Activated B cell treated with CpG ODN at 0.5 μM for 24 hours (primary cell): Measurements from ENCODE around the gene GALNS. TPM values are rescaled to one million over a fixed set of nuclear protein-coding genes. Genes with fewer than 3 reads are reported as not detected.

Experiments
- ATAC-seq: fragments of 200-7000 bp; cut with Tn5 transposase; one replicate; pipeline ENCODE4 v1.10.0; 2021; ENCODE audit warnings: low read depth, mild to moderate bottlenecking, moderate library complexity
- CTCF ChIA-PET: fragments of 350-600 bp; sonication (Branson Sonifier 250); formaldehyde crosslinking; loops from one replicate; lab custom pipeline; 2021; ENCODE audit warnings: antibody characterized with exemption; lab: Charles Lee
- POLR2A ChIA-PET: fragments of 350-600 bp; sonication (Branson Sonifier 250); formaldehyde crosslinking; loops from one replicate; lab custom pipeline; 2021; ENCODE audit warnings: antibody characterized with exemption; lab: Charles Lee
- DNase-seq: peaks from one replicate; pipeline ENCODE4 v3.0.0; 2022
- H3K27ac Mint-ChIP-seq: one replicate; pipeline ENCODE4 v1.8.0; 2020; ENCODE audit warnings: mixed read lengths
- H3K27me3 Mint-ChIP-seq: one replicate; pipeline ENCODE4 v1.8.0; 2021; ENCODE audit warnings: mixed read lengths
- H3K36me3 Mint-ChIP-seq: one replicate; pipeline ENCODE4 v1.8.0; 2021; ENCODE audit warnings: low read depth, mixed read lengths
- H3K4me1 Mint-ChIP-seq: one replicate; pipeline ENCODE4 v1.8.0; 2021; ENCODE audit warnings: mixed read lengths
- H3K4me3 Mint-ChIP-seq: one replicate; pipeline ENCODE4 v1.8.0; 2020; ENCODE audit warnings: mild to moderate bottlenecking, mixed read lengths
- H3K9me3 Mint-ChIP-seq: one replicate; pipeline ENCODE4 v1.8.0; 2020; ENCODE audit warnings: mixed read lengths
- intact Hi-C: fragments of 100-400 bp; cut with micrococcal nuclease; formaldehyde crosslinking; loops from one replicate; pipeline ENCODE4 v1.15.1; 2024
- total RNA-seq: library from RNA; stranded (reverse); gene quantifications from 2 replicates; pipeline ENCODE4 v1.2.3, GENCODE V29; 2022
- TF ChIP-seq, protein P1 (sequence below): fragments of 200-600 bp; IDR thresholded peaks from one replicate; pipeline ENCODE4 v1.8.0; 2022; ENCODE audit warnings: antibody characterized with exemption, mild to moderate bottlenecking

The GALNS gene
- total RNA-seq, 1 donor from 2014 or later, result 48.3 TPM

GRCh38 chr16:88850531-88851199 is 6.1 kb downstream of the GALNS start:
- TF ChIP-seq, protein P1, sequence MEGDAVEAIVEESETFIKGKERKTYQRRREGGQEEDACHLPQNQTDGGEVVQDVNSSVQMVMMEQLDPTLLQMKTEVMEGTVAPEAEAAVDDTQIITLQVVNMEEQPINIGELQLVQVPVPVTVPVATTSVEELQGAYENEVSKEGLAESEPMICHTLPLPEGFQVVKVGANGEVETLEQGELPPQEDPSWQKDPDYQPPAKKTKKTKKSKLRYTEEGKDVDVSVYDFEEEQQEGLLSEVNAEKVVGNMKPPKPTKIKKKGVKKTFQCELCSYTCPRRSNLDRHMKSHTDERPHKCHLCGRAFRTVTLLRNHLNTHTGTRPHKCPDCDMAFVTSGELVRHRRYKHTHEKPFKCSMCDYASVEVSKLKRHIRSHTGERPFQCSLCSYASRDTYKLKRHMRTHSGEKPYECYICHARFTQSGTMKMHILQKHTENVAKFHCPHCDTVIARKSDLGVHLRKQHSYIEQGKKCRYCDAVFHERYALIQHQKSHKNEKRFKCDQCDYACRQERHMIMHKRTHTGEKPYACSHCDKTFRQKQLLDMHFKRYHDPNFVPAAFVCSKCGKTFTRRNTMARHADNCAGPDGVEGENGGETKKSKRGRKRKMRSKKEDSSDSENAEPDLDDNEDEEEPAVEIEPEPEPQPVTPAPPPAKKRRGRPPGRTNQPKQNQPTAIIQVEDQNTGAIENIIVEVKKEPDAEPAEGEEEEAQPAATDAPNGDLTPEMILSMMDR, result no peak
- ChIA-PET POLR2A (no interaction called here), CTCF (interaction anchor here (0.8 kb wide), 1 partner anchor 113 kb away, joined by 3 read pairs; no protein-coding TSS in a partner anchor)
- Mint-ChIP-seq H3K4me1 (peaks cover 15% of the 10 kb centered on the region), H3K27ac (no peak overlapping the region), H3K27me3 (no peaks in the 10 kb centered on the region), H3K4me3 (no peak overlapping the region), H3K9me3 (no peaks in the 10 kb centered on the region), H3K36me3 (peaks cover 16% of the 10 kb centered on the region)
- DNase-seq, result no peak
- ATAC-seq, result no peak
- intact Hi-C loops, result no loop called here

DNA sequence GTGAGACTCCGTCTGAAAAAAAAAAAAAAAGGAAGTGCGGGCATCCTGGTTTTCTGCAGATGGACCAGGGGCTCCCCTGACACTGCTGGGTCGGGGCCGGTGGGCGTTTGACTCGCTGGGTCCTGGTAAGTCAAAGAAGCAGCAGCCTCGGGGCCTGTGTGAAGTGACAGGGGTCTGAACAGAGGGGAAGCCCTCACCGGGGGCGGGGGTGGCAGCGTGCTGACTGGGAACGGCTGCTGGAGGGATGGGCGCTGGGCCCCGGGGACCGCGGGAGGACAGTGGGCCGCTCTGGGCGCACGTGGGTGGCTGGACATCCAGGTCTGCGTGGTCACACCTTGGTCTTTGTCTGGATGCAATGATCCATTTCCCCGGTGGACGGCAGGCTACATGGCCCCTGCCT is 8.2 kb downstream of the GALNS start:
- peaks cover 2% of the 10 kb centered on the region for H3K4me1 Mint-ChIP-seq
- ATAC-seq, result no peak
- no peak overlapping the region for H3K4me3 Mint-ChIP-seq
- no peaks in the 10 kb centered on the region for H3K9me3 Mint-ChIP-seq
- H3K36me3 Mint-ChIP-seq, result peaks cover 16% of the 10 kb centered on the region
- H3K27ac Mint-ChIP-seq, result no peak overlapping the region
- CTCF ChIA-PET, result no interaction called here
- POLR2A ChIA-PET, result no interaction called here
- TF ChIP-seq, protein P1, result no peak
- H3K27me3 Mint-ChIP-seq, result no peaks in the 10 kb centered on the region
- intact Hi-C loops, result no loop called here
- DNase-seq, result no peak

GRCh38 chr16:88847654-88848053 is 9.1 kb downstream of the GALNS start:
- ATAC-seq (no peak), DNase-seq (no peak)
- H3K27ac Mint-ChIP-seq, result no peak overlapping the region
- no peaks in the 10 kb centered on the region for H3K9me3 Mint-ChIP-seq
- ChIA-PET CTCF (no interaction called here), POLR2A (no interaction called here)
- no peaks in the 10 kb centered on the region for H3K27me3 Mint-ChIP-seq
- peaks cover 2% of the 10 kb centered on the region for H3K4me1 Mint-ChIP-seq
- H3K36me3 Mint-ChIP-seq, result peaks cover 22% of the 10 kb centered on the region
- no peak overlapping the region for H3K4me3 Mint-ChIP-seq
- TF ChIP-seq, protein P1, result no peak
- intact Hi-C loops, result no loop called here

DNA sequence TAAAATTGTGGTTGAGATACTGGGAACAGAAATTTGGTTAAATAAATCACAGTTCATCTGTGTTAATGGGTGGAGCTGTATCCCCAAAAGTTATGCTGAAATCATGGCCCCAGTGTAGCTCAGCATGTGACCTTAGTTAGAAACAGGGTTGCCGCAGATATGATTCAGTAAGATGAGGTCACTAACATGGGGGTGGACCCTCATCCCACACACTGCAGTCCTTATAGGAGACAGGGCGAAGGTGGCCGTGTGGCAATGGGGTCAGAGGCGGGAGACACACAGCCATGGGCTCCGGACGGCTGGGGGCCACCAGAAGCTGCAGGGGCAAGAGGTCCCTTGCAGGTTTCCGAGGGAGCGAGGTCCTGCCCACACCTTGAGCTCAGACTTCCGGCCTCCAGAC is 10.7 kb downstream of the GALNS start:
- Mint-ChIP-seq H3K9me3 (no peaks in the 10 kb centered on the region), H3K36me3 (peaks cover 20% of the 10 kb centered on the region), H3K27me3 (no peaks in the 10 kb centered on the region), H3K4me1 (peaks cover 4% of the 10 kb centered on the region), H3K4me3 (no peak overlapping the region), H3K27ac (no peak overlapping the region)
- CTCF ChIA-PET, result no interaction called here
- ATAC-seq (no peak), DNase-seq (no peak)
- POLR2A ChIA-PET, result interaction anchor here (0.6 kb wide), 1 partner anchor 34 kb away, joined by 3 read pairs; the partner anchor contains the start of gene APRT
- intact Hi-C loops, result no loop called here
- TF ChIP-seq, protein P1, result no peak

GRCh38 chr16:88844419-88845036 is 12.2 kb downstream of the GALNS start:
- no peaks in the 10 kb centered on the region for H3K9me3 Mint-ChIP-seq
- no peak for ATAC-seq

More at GRCh38 chr16:88844419-88845036, 12.2 kb downstream of the GALNS start:
- no peak overlapping the region for H3K4me3 Mint-ChIP-seq
- ChIA-PET POLR2A (no interaction called here), CTCF (no interaction called here)
- no peak for DNase-seq
- H3K36me3 Mint-ChIP-seq, result peaks cover 20% of the 10 kb centered on the region
- TF ChIP-seq, protein P1, result no peak
- intact Hi-C loops, result no loop called here
- H3K27ac Mint-ChIP-seq, result no peak overlapping the region
- no peaks in the 10 kb centered on the region for H3K27me3 Mint-ChIP-seq
- H3K4me1 Mint-ChIP-seq, result peaks cover 4% of the 10 kb centered on the region
